IMR-90 (cell line): ENCODE data around the gene ILK. TPM values are rescaled to one million over a fixed set of nuclear protein-coding genes. Genes with fewer than 3 reads are reported as not detected.

Source experiments
- ATAC-seq: fragments of 200-7000 bp; cut with Tn5 transposase; 2 replicates; pipeline ENCODE4 v1.9.1; 2020; ENCODE audit warnings: low read depth, mild to moderate bottlenecking, moderate library complexity
- BruUV-seq: library from RNA; stranded (reverse); fragments of 400-500 nt; replicated peaks from 2 replicates; lab custom pipeline; 2021; lab: Mats Ljungman, UMichigan
- CTCF ChIA-PET: fragments of 300-600 bp; formaldehyde crosslinking; extraction: SDS; loops from one replicate; lab custom pipeline; 2021; ENCODE audit warnings: antibody characterized with exemption; lab: Yijun Ruan, JAX
- POLR2A ChIA-PET: fragments of 300-600 bp; sonication (Branson Sonifier 250); formaldehyde crosslinking; loops from one replicate; lab custom pipeline; 2022; ENCODE audit warnings: antibody characterized with exemption; ENCODE audit not compliant: unreplicated experiment; lab: Charles Lee
- DNase-seq: peaks from one replicate; pipeline ENCODE4 v3.0.0; 2013
- H2AFZ ChIP-seq: replicated peaks from 2 replicates; pipeline ENCODE3; 2013; ENCODE audit warnings: low read length, mild to moderate bottlenecking; ENCODE audit not compliant: poor library complexity
- H2AK5ac ChIP-seq: 2 replicates; pipeline ENCODE4 v1.6.1; 2013; ENCODE audit warnings: low read depth, low read length, inconsistent platforms
- H2AK9ac ChIP-seq: replicated peaks from 2 replicates; pipeline ENCODE3; 2013; ENCODE audit warnings: mild to moderate bottlenecking, low read depth, low read length, moderate library complexity; ENCODE audit not compliant: poor library complexity
- H2BK120ac ChIP-seq: 2 replicates; pipeline ENCODE4 v1.6.1; 2013; ENCODE audit warnings: low read depth, low read length, inconsistent platforms
- H2BK15ac ChIP-seq: 3 replicates; pipeline ENCODE4 v1.6.1; 2013; ENCODE audit warnings: low read depth, low read length, inconsistent platforms
- H2BK20ac ChIP-seq: 2 replicates; pipeline ENCODE4 v1.6.1; 2013; ENCODE audit warnings: low read depth, mild to moderate bottlenecking, inconsistent platforms, low read length, moderate library complexity
- H2BK5ac ChIP-seq: 2 replicates; pipeline ENCODE4 v1.6.1; 2013; ENCODE audit warnings: mild to moderate bottlenecking, low read depth, low read length, inconsistent platforms; ENCODE audit not compliant: poor library complexity, severe bottlenecking
- H3K14ac ChIP-seq: replicated peaks from 2 replicates; pipeline ENCODE4 v1.6.1; 2013; ENCODE audit warnings: low read depth, low read length, inconsistent platforms
- H3K18ac ChIP-seq: 2 replicates; pipeline ENCODE4 v1.6.1; 2013; ENCODE audit warnings: low read depth, low read length, control low read depth
- H3K23ac ChIP-seq: 2 replicates; pipeline ENCODE4 v1.6.1; 2013; ENCODE audit warnings: low read depth, low read length, inconsistent platforms
- H3K27ac ChIP-seq: 2 replicates; pipeline ENCODE4 v1.5.1; 2013; ENCODE audit warnings: mild to moderate bottlenecking, control low read depth, low read length; ENCODE audit not compliant: insufficient read depth
- H3K27me3 ChIP-seq: 2 replicates; pipeline ENCODE4 v1.6.1; 2013; ENCODE audit warnings: low read length; ENCODE audit not compliant: control insufficient read depth, insufficient read depth
- H3K36me3 ChIP-seq: 2 replicates; pipeline ENCODE4 v1.6.1; 2013; ENCODE audit warnings: low read length, mixed read lengths; ENCODE audit not compliant: control insufficient read depth, insufficient read depth
- H3K4ac ChIP-seq: 2 replicates; pipeline ENCODE4 v1.6.1; 2013; ENCODE audit warnings: low read depth, low read length, inconsistent platforms
- H3K4me1 ChIP-seq: 2 replicates; pipeline ENCODE4 v1.6.1; 2013; ENCODE audit warnings: low read length, mixed read lengths; ENCODE audit not compliant: control insufficient read depth, insufficient read depth
- H3K4me2 ChIP-seq: 2 replicates; pipeline ENCODE4 v1.6.1; 2013; ENCODE audit warnings: low read depth, mild to moderate bottlenecking, control low read depth, low read length, moderate library complexity
- H3K4me3 ChIP-seq: 2 replicates; pipeline ENCODE4 v1.5.1; 2013; ENCODE audit warnings: low read depth, mild to moderate bottlenecking, control low read depth, low read length, moderate library complexity; ENCODE audit not compliant: insufficient read depth
- H3K56ac ChIP-seq: 2 replicates; pipeline ENCODE4 v1.6.1; 2013; ENCODE audit warnings: low read length, inconsistent platforms; ENCODE audit not compliant: insufficient read depth; ENCODE audit errors: extremely low read depth
- H3K79me1 ChIP-seq, 2 experiments: 2 replicates each; pipeline ENCODE4 v1.6.1; 2013; ENCODE audit warnings: low read length in 2 of 2, inconsistent platforms in 1 of 2, low read depth in 1 of 2
- H3K9ac ChIP-seq: 2 replicates; pipeline ENCODE4 v1.6.1; 2013; ENCODE audit warnings: low read depth, low read length, control low read depth
- H3K9me1 ChIP-seq: 2 replicates; pipeline ENCODE4 v1.6.1; 2013; ENCODE audit warnings: low read length, inconsistent platforms; ENCODE audit not compliant: insufficient read depth
- H3K9me3 ChIP-seq: 2 replicates; pipeline ENCODE4 v1.6.1; 2013; ENCODE audit warnings: low read length; ENCODE audit not compliant: control insufficient read depth, insufficient read depth
- H4K20me1 ChIP-seq: 2 replicates; pipeline ENCODE4 v1.6.1; 2013; ENCODE audit warnings: low read length, inconsistent platforms; ENCODE audit not compliant: insufficient read depth
- H4K5ac ChIP-seq: 2 replicates; pipeline ENCODE4 v1.6.1; 2013; ENCODE audit warnings: mild to moderate bottlenecking, low read depth, low read length, control low read depth
- H4K8ac ChIP-seq, 2 experiments: 2 replicates each; pipeline ENCODE4 v1.6.1; 2013; ENCODE audit warnings: low read depth in 2 of 2, low read length in 2 of 2, control low read depth in 1 of 2, inconsistent platforms in 1 of 2
- H4K91ac ChIP-seq: 2 replicates; pipeline ENCODE4 v1.6.1; 2013; ENCODE audit warnings: low read depth, low read length, inconsistent platforms; ENCODE audit not compliant: insufficient read depth
- BHLHE40 ChIP-seq: fragments of 150-350 bp; IDR thresholded peaks from 2 replicates; pipeline ENCODE4 v1.6.1; 2016; ENCODE audit warnings: mild to moderate bottlenecking, low read depth, low read length
- CEBPB ChIP-seq: IDR thresholded peaks from 2 replicates; pipeline ENCODE4 v1.6.1; 2012; ENCODE audit warnings: low read depth, low read length, improper control_type of control experiment
- CHD1 ChIP-seq: IDR thresholded peaks from 2 replicates; pipeline ENCODE4 v1.6.1; 2012; ENCODE audit warnings: low read depth, low read length, improper control_type of control experiment
- FOS ChIP-seq: fragments of 150-350 bp; IDR thresholded peaks from 2 replicates; pipeline ENCODE4 v1.6.1; 2016; ENCODE audit warnings: low read depth, low read length
- MAFK ChIP-seq: IDR thresholded peaks from 2 replicates; pipeline ENCODE4 v1.6.1; 2012; ENCODE audit warnings: low read depth, low read length, improper control_type of control experiment
- MAZ ChIP-seq: IDR thresholded peaks from 2 replicates; pipeline ENCODE4 v1.6.1; 2012; ENCODE audit warnings: low read depth, mild to moderate bottlenecking, low read length, improper control_type of control experiment, moderate library complexity, borderline replicate concordance
- MXI1 ChIP-seq: IDR thresholded peaks from 2 replicates; pipeline ENCODE4 v1.6.1; 2012; ENCODE audit warnings: low read depth, mild to moderate bottlenecking, low read length, moderate library complexity, borderline replicate concordance
- NFE2L2 ChIP-seq: fragments of 150-350 bp; IDR thresholded peaks from 2 replicates; pipeline ENCODE4 v1.6.1; 2016; ENCODE audit warnings: low read depth, mild to moderate bottlenecking, low read length
- POLR2A ChIP-seq: IDR thresholded peaks from 2 replicates; pipeline ENCODE4 v1.6.1; 2012; ENCODE audit warnings: mild to moderate bottlenecking, low read depth, low read length
- RAD21 ChIP-seq: IDR thresholded peaks from 2 replicates; pipeline ENCODE4 v1.6.1; 2012; ENCODE audit warnings: low read length, improper control_type of control experiment
- RCOR1 ChIP-seq: IDR thresholded peaks from 2 replicates; pipeline ENCODE4 v1.6.1; 2012; ENCODE audit warnings: mild to moderate bottlenecking, low read length, improper control_type of control experiment; ENCODE audit not compliant: insufficient replicate concordance
- RFX5 ChIP-seq: IDR thresholded peaks from 2 replicates; pipeline ENCODE4 v1.8.0; 2012; ENCODE audit warnings: low read depth, mild to moderate bottlenecking, low read length, moderate library complexity
- SMC3 ChIP-seq: fragments of 150-350 bp; IDR thresholded peaks from 2 replicates; pipeline ENCODE4 v1.6.1; 2016; ENCODE audit warnings: low read depth, mild to moderate bottlenecking, antibody characterized with exemption, low read length, moderate library complexity
- WGBS, 2 experiments: methylation state at CpG; one replicate each; pipeline versions ENCODE4 v1.1.5 to v1.1.7; 2013; ENCODE audit warnings: missing lambda C conversion rate in 2 of 2; ENCODE audit not compliant: insufficient read length in 1 of 2; ENCODE audit errors: extremely low coverage in 2 of 2; 5-methylcytosine and 5-hydroxymethylcytosine counted together
- dilution Hi-C: fragments of 300-500 bp; cut with HindIII; formaldehyde crosslinking; loops from one replicate; pipeline ENCODE4 v1.14.3; 2018; ENCODE audit warnings: low sequenced_read_pairs; ENCODE audit not compliant: unreplicated experiment
- in situ Hi-C: fragments of 300-500 bp; cut with MboI; formaldehyde crosslinking; loops from 3 replicates; pipeline ENCODE4 v1.14.3; 2019; ENCODE audit warnings: low sequenced_read_pairs, inconsistent platforms, mixed read lengths
- intact Hi-C: fragments of 100-400 bp; cut with micrococcal nuclease; formaldehyde crosslinking; loops from 2 replicates; pipeline ENCODE4 v1.10.0; 2022
- polyA plus RNA-seq, 3 experiments: library from polyadenylated mRNA; depleted of rRNA; stranded (reverse); fragments of >200 nt; gene quantifications; 2 replicates each; pipeline ENCODE4 v1.2.3, GENCODE V29; 2012; ENCODE audit warnings: low replicate concordance in 1 of 3
- total RNA-seq: library from RNA; depleted of rRNA; stranded (reverse); fragments of >200 nt; gene quantifications from 2 replicates; pipeline ENCODE4 v1.2.3, GENCODE V29; 2012
- TF ChIP-seq, protein P1 (sequence below): fragments of 150-350 bp; IDR thresholded peaks from 2 replicates; pipeline ENCODE4 v1.6.1; 2016; ENCODE audit warnings: low read depth, mild to moderate bottlenecking, low read length, moderate library complexity, borderline replicate concordance
- TF ChIP-seq, protein P2 (sequence below): conservative IDR thresholded peaks from 2 replicates; pipeline ENCODE4 v1.5.1; 2012; ENCODE audit warnings: mild to moderate bottlenecking, low read depth, low read length, improper control_type of control experiment
- TF ChIP-seq, protein P3 (sequence below): fragments of 150-350 bp; IDR thresholded peaks from 2 replicates; pipeline ENCODE4 v1.6.1; 2017; ENCODE audit warnings: mild to moderate bottlenecking, antibody characterized with exemption, low read length, low read depth

Gene ILK
- total and polyA plus RNA-seq, 2 of the 4 experiments (the other 2 are of a cell fraction) = 339 to 389 TPM

DNA sequence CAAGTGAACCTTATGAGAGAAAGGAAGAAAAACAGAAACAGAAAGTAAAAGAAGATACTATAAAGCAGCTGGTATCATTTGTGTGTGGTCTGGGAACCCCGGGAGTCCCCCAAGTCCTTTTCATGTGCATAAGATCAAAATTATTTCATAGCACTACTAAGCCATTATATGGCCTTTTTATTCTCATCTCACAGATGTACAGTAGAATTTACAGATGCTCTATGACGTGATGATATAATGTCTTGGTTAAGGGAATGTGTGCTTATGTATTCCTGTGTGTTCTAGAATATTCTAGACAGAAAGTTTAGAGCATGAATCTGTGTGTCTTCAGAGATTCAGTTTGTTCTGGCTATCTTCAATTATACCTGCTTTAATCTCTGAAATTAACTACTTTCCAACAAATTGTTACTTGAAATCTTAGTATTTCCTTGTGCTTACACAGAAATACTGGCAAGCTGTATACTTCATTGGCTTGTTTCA is 24.2 kb downstream of the ILK start:
- H3K23ac ChIP-seq = no peak overlapping the region
- no peak overlapping the region for H2BK15ac ChIP-seq
- POLR2A ChIA-PET = interaction anchor here (0.5 to 0.7 kb wide), 2 partner anchors 16 to 204 kb away, joined by 3 to 4 read pairs; partner anchors contain the start of gene TAF10
- H2BK120ac ChIP-seq = no peak overlapping the region
- H3K27ac ChIP-seq = no peak overlapping the region
- no peak overlapping the region for H3K14ac ChIP-seq
- DNase-seq (no peak), ATAC-seq (no peak)
- no peak overlapping the region for H4K8ac ChIP-seq
- no peaks in the 10 kb centered on the region for H4K20me1 ChIP-seq
- no peak overlapping the region for H4K5ac ChIP-seq
- no peak overlapping the region for H2BK5ac ChIP-seq
- no peak overlapping the region for H2BK20ac ChIP-seq
- CTCF ChIA-PET = interaction anchor here (0.6 kb wide), 1 partner anchor 73 kb away, joined by 4 read pairs; no protein-coding TSS in a partner anchor
- no peak overlapping the region for H2AK9ac ChIP-seq
- peaks cover 72% of the 10 kb centered on the region for H3K36me3 ChIP-seq
- no peak overlapping the region for H4K91ac ChIP-seq
- H3K27me3 ChIP-seq = no peaks in the 10 kb centered on the region
- H3K9ac ChIP-seq = no peak overlapping the region
- H3K79me1 ChIP-seq = no peaks in the 10 kb centered on the region
- no peak overlapping the region for H3K4me2 ChIP-seq
- TF ChIP-seq RCOR1 = no peak
- no peak for TF ChIP-seq POLR2A
- TF ChIP-seq CHD1 = no peak
- TF ChIP-seq, protein P1, sequence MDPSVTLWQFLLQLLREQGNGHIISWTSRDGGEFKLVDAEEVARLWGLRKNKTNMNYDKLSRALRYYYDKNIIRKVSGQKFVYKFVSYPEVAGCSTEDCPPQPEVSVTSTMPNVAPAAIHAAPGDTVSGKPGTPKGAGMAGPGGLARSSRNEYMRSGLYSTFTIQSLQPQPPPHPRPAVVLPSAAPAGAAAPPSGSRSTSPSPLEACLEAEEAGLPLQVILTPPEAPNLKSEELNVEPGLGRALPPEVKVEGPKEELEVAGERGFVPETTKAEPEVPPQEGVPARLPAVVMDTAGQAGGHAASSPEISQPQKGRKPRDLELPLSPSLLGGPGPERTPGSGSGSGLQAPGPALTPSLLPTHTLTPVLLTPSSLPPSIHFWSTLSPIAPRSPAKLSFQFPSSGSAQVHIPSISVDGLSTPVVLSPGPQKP = no peak
- no peak for TF ChIP-seq RFX5
- TF ChIP-seq RAD21 = no peak
- TF ChIP-seq NFE2L2 = no peak
- TF ChIP-seq SMC3 = no peak
- TF ChIP-seq, protein P2, sequence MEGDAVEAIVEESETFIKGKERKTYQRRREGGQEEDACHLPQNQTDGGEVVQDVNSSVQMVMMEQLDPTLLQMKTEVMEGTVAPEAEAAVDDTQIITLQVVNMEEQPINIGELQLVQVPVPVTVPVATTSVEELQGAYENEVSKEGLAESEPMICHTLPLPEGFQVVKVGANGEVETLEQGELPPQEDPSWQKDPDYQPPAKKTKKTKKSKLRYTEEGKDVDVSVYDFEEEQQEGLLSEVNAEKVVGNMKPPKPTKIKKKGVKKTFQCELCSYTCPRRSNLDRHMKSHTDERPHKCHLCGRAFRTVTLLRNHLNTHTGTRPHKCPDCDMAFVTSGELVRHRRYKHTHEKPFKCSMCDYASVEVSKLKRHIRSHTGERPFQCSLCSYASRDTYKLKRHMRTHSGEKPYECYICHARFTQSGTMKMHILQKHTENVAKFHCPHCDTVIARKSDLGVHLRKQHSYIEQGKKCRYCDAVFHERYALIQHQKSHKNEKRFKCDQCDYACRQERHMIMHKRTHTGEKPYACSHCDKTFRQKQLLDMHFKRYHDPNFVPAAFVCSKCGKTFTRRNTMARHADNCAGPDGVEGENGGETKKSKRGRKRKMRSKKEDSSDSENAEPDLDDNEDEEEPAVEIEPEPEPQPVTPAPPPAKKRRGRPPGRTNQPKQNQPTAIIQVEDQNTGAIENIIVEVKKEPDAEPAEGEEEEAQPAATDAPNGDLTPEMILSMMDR = no peak
- no peak for TF ChIP-seq BHLHE40
- no peak for TF ChIP-seq MAZ
- TF ChIP-seq CEBPB = no peak
- no peak for TF ChIP-seq MXI1
- TF ChIP-seq MAFK = no peak
- TF ChIP-seq, protein P3, sequence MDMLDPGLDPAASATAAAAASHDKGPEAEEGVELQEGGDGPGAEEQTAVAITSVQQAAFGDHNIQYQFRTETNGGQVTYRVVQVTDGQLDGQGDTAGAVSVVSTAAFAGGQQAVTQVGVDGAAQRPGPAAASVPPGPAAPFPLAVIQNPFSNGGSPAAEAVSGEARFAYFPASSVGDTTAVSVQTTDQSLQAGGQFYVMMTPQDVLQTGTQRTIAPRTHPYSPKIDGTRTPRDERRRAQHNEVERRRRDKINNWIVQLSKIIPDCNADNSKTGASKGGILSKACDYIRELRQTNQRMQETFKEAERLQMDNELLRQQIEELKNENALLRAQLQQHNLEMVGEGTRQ = no peak
- no peak for TF ChIP-seq FOS
- H3K4me1 ChIP-seq = no peaks in the 10 kb centered on the region
- no CpG with 5 or more reads among the region's 2 CpGs for WGBS, 2 experiments
- in situ Hi-C loops = no loop called here
- intact Hi-C loops = no loop called here
- no peaks in the 10 kb centered on the region for H3K9me1 ChIP-seq
- dilution Hi-C loops = no loop called here
- no peak overlapping the region for H2AK5ac ChIP-seq
- no peak overlapping the region for H2AFZ ChIP-seq
- no peak overlapping the region for H3K4me3 ChIP-seq
- H3K4ac ChIP-seq = no peak overlapping the region
- H3K9me3 ChIP-seq = no peaks in the 10 kb centered on the region
- no peak overlapping the region for H3K56ac ChIP-seq
- BruUV-seq = no TSS peak
- no peak overlapping the region for H3K18ac ChIP-seq
